ENCODE results near the gene RFK.
A peak's percentile ranks its signal among the peaks of the same experiment; 100 is the strongest.

The RFK gene

DNA sequence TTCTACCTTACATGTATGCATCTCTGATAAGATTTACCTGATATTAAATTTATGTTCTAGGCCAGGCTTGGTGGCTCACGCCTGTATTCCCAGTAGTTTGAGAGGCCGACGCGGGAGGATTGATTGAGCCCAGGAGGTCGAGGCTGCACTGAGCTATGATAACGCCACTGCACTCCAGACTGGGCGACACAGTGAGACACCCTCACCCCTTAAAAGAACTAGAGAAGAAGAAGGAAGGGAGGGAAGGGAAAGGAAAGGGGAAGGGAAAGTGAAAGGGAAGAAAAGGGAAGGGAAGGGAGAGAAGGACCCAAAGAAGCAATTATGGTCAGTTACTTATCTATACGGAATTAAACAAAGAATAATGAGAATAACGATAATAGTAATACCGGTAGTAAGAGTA, 1.2 kb upstream of the RFK start:
- no peaks in the 10 kb centered on the region for H4K20me1 ChIP-seq (ENCODE audit: insufficient read depth)
- H3K79me2 ChIP-seq (ENCODE audit: insufficient read depth, low read depth), result peaks cover 35% of the 10 kb centered on the region
- H3K4me1 ChIP-seq (ENCODE audit: low read depth, poor library complexity, severe bottlenecking), result peaks cover 13% of the 10 kb centered on the region
- no peak overlapping the region for H3K4me3 ChIP-seq (IDR thresholded peaks at IDR 0.05; ENCODE audit: insufficient read depth, low read depth, low read length)
- H3K36me3 ChIP-seq (ENCODE audit: insufficient read depth), result no peaks in the 10 kb centered on the region
- peak overlapping the region; percentile 99 for H2AFZ ChIP-seq (ENCODE audit: low read depth)
- H3K9ac ChIP-seq, result peak overlapping the region; percentile 89; the same call in 1 of the 2 replicates
- H3K27ac ChIP-seq, result peak overlapping the region; percentile 79; the same call in 1 of the 2 replicates
- H3K27me3 ChIP-seq (ENCODE audit: insufficient read depth, low read depth), result no peaks in the 10 kb centered on the region
- peak overlapping the region; percentile 73 for H3K4me2 ChIP-seq
- TF ChIP-seq CTCF (conservative IDR thresholded peaks at IDR 0.05; ENCODE audit: low read depth, low read length), result no peak

- H2AFZ ChIP-seq (ENCODE audit: low read depth), result peak overlapping the region; percentile 99
These were observed 680 bp upstream of the RFK start for GRCh38 chr9:76394960-76395252.

DNA sequence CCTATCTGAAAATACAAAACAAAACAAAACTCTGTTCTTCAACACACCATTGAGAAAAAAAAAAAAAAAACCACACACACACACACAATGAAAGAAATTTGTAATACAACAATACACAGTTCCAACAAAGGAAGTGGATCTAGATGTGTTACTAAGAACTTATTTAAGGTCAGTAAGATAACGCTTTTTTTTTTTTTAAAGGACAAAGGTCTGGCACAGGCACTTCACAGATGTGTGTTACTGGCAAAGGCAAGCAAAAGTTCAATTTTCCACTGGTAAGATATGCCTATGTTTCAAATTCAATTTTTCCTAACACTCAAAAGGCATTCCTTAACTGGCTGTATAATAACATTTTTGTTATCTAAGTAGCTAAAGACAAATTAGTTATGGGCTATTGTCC, 3.6 kb downstream of the RFK start:
- Histone ChIP-seq H3K4me1 (ENCODE audit: low read depth, poor library complexity, severe bottlenecking) (peaks cover 15% of the 10 kb centered on the region), H4K20me1 (ENCODE audit: insufficient read depth) (no peaks in the 10 kb centered on the region), H2AFZ (ENCODE audit: low read depth) (no peak overlapping the region), H3K4me2 (no peak overlapping the region), H3K9ac (no peak overlapping the region), H3K4me3 (IDR thresholded peaks at IDR 0.05; ENCODE audit: insufficient read depth, low read depth, low read length) (no peak overlapping the region), H3K36me3 (ENCODE audit: insufficient read depth) (no peaks in the 10 kb centered on the region), H3K27ac (no peak overlapping the region), H3K79me2 (ENCODE audit: insufficient read depth, low read depth) (peaks cover 40% of the 10 kb centered on the region), H3K27me3 (ENCODE audit: insufficient read depth, low read depth) (no peaks in the 10 kb centered on the region)
- TF ChIP-seq CTCF (conservative IDR thresholded peaks at IDR 0.05; ENCODE audit: low read depth, low read length), result no peak

More at GRCh38 chr9:76394960-76395252, 680 bp upstream of the RFK start:
- no peaks in the 10 kb centered on the region for H3K36me3 ChIP-seq (ENCODE audit: insufficient read depth)
- no peaks in the 10 kb centered on the region for H4K20me1 ChIP-seq (ENCODE audit: insufficient read depth)
- H3K79me2 ChIP-seq (ENCODE audit: insufficient read depth, low read depth), result peaks cover 38% of the 10 kb centered on the region
- H3K4me2 ChIP-seq, result peak overlapping the region; percentile 73
- H3K27me3 ChIP-seq (ENCODE audit: insufficient read depth, low read depth), result no peaks in the 10 kb centered on the region
- peaks cover 14% of the 10 kb centered on the region for H3K4me1 ChIP-seq (ENCODE audit: low read depth, poor library complexity, severe bottlenecking)
- H3K9ac ChIP-seq, result peak overlapping the region; percentile 89
- TF ChIP-seq CTCF (conservative IDR thresholded peaks at IDR 0.05; ENCODE audit: low read depth, low read length), result 0 out of 2 replicates have a peak, but pooled peaks have one; percentile 2
- H3K4me3 ChIP-seq (IDR thresholded peaks at IDR 0.05; ENCODE audit: insufficient read depth, low read depth, low read length), result no peak overlapping the region
- peak overlapping the region; percentile 79 for H3K27ac ChIP-seq

DNA sequence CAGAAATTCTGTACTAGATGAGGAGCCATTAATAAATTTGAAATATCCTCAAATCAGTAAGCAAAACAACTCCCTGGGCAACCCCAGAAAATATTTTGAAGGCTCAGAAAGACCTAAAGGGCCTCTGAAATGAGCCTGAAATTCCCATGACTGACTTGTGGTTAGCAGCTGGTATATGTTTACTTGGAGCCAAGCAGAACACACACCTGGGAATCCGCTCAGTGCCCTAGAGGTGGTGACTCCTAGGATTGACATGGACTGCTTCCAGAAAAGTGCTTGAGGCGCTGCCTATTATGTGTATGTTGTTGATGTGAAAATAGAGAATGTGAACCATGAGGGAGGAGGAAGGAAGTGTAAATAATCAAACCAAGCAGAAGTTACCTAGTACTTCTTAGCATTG, 14.7 kb downstream of the RFK start:
- no peak for TF ChIP-seq CTCF (conservative IDR thresholded peaks at IDR 0.05; ENCODE audit: low read depth, low read length)
- Histone ChIP-seq H3K36me3 (ENCODE audit: insufficient read depth) (no peaks in the 10 kb centered on the region), H4K20me1 (ENCODE audit: insufficient read depth) (no peaks in the 10 kb centered on the region), H2AFZ (ENCODE audit: low read depth) (no peak overlapping the region), H3K9ac (no peak overlapping the region), H3K27me3 (ENCODE audit: insufficient read depth, low read depth) (no peaks in the 10 kb centered on the region), H3K4me2 (no peak overlapping the region), H3K4me1 (ENCODE audit: low read depth, poor library complexity, severe bottlenecking) (peaks cover 28% of the 10 kb centered on the region), H3K79me2 (ENCODE audit: insufficient read depth, low read depth) (no peaks in the 10 kb centered on the region), H3K4me3 (IDR thresholded peaks at IDR 0.05; ENCODE audit: insufficient read depth, low read depth, low read length) (no peak overlapping the region), H3K27ac (no peak overlapping the region)

Measured in KMS-11 (cell line).